GM18951 (cell line): Measurements from ENCODE around the gene PTPRN2.
"Not testable (repeated sequence)": the region's sequence is repeated elsewhere in the genome, so short reads cannot be mapped to it uniquely, and the experiment has no call there.

Experiments
- POLR2A ChIP-seq: IDR thresholded peaks from 4 replicates; pipeline ENCODE4 v1.6.1; 2011; ENCODE audit warnings: mild to moderate bottlenecking; ENCODE audit not compliant: insufficient read length, insufficient read depth; ENCODE audit errors: extremely low read depth
- in situ Hi-C: fragments of 300-500 bp; cut with MboI; formaldehyde crosslinking; loops from one replicate; pipeline ENCODE4 v1.12.0; 2022; ENCODE audit warnings: low sequenced_read_pairs, mixed read lengths, inconsistent platforms; ENCODE audit not compliant: unreplicated experiment

Gene PTPRN2

GRCh38 chr7:157850481-157851444 lies 736.9 kb downstream of the PTPRN2 start:
- in situ Hi-C loops, result no loop called here
- no peak for TF ChIP-seq POLR2A

GRCh38 chr7:157849726-157850125 lies 737.9 kb downstream of the PTPRN2 start:
- no peak for TF ChIP-seq POLR2A
- in situ Hi-C loops, result no loop called here

GRCh38 chr7:157849341-157849596 lies 738.4 kb downstream of the PTPRN2 start:
- in situ Hi-C loops, result no loop called here
- no peak for TF ChIP-seq POLR2A

- in situ Hi-C loops, result no loop called here
- no peak for TF ChIP-seq POLR2A
Measured at GRCh38 chr7:157848508-157849340, 738.9 kb downstream of the PTPRN2 start.

- in situ Hi-C loops, result not testable (repeated sequence)
Measured at GRCh38 chr7:157847756-157848487, 739.7 kb downstream of the PTPRN2 start.

GRCh38 chr7:157846746-157847145 lies 740.9 kb downstream of the PTPRN2 start:
- in situ Hi-C loops, result not testable (repeated sequence)

GRCh38 chr7:157846271-157846670 lies 741.4 kb downstream of the PTPRN2 start:
- in situ Hi-C loops, result no loop called here
- no peak for TF ChIP-seq POLR2A

GRCh38 chr7:157845203-157845835 lies 742.3 kb downstream of the PTPRN2 start:
- in situ Hi-C loops, result no loop called here
- no peak for TF ChIP-seq POLR2A

GRCh38 chr7:157844611-157845010 lies 743.0 kb downstream of the PTPRN2 start:
- in situ Hi-C loops, result no loop called here
- TF ChIP-seq POLR2A, result no peak

GRCh38 chr7:157844141-157844540 lies 743.5 kb downstream of the PTPRN2 start:
- in situ Hi-C loops, result no loop called here
- TF ChIP-seq POLR2A, result no peak

GRCh38 chr7:157843336-157844140 lies 744.1 kb downstream of the PTPRN2 start:
- in situ Hi-C loops, result no loop called here
- no peak for TF ChIP-seq POLR2A

GRCh38 chr7:157841773-157842370 lies 745.8 kb downstream of the PTPRN2 start:
- in situ Hi-C loops, result no loop called here
- no peak for TF ChIP-seq POLR2A
